Motor neuron (in vitro differentiated cells): ENCODE data around the gene TSR3. TPM values are rescaled to one million over a fixed set of nuclear protein-coding genes. Genes with fewer than 3 reads are reported as not detected.

Source experiments
- ATAC-seq, 8 experiments: fragments of 200-7000 bp; cut with Tn5 transposase; replicated peaks in 6 of 8; 2 replicates each; pipeline ENCODE4 v1.8.0; 2021; ENCODE audit warnings: mild to moderate bottlenecking in 8 of 8, moderate library complexity in 8 of 8
- H3K27ac ChIP-seq, 2 donors: fragments of 250-450 bp; sonication (Bioruptor Pico); 2 replicates each; pipeline ENCODE4 v1.9.0; 2021; ENCODE audit warnings: antibody characterized with exemption in 2 of 2, mild to moderate bottlenecking in 2 of 2, moderate library complexity in 1 of 2
- H3K4me1 ChIP-seq, 2 donors: fragments of 250-450 bp; sonication (Bioruptor Pico); replicated peaks in 1 of 2; 2 replicates each; pipeline ENCODE4 v1.6.1; 2021; ENCODE audit warnings: antibody characterized with exemption in 2 of 2, mild to moderate bottlenecking in 2 of 2, moderate library complexity in 1 of 2
- H3K4me3 ChIP-seq, 5 donors: fragments of 250-450 bp; sonication (Bioruptor Pico); 2 replicates each; pipeline ENCODE4 v1.9.0; 2021; ENCODE audit warnings: antibody characterized with exemption in 5 of 5, mild to moderate bottlenecking in 5 of 5, moderate library complexity in 4 of 5
- WGBS, 10 experiments: fragments of 450-650 bp; shearing (Covaris generic); methylation state at CpG; one replicate each; pipeline ENCODE4 v1.0.0; 2022; 5-methylcytosine and 5-hydroxymethylcytosine counted together
- in situ Hi-C, 9 experiments: fragments of 400-800 bp; cut with MboI; loops; one replicate each; pipeline ENCODE4 v1.15.0; 2021; ENCODE audit warnings: low sequenced_read_pairs in 9 of 9, low pct_unique_long_range_greater_than_20kb in 2 of 9; ENCODE audit not compliant: unreplicated experiment in 9 of 9
- total RNA-seq, 8 experiments: library from RNA; unstranded; fragments of 300-600 nt; gene quantifications; 2 replicates each; pipeline versions ENCODE4 v1.2.3 to v1.2.4, GENCODE V29; 2022

Gene TSR3
- total RNA-seq, 8 experiments from 2014 or later, result 26.5 to 63.6 (median 39.8) TPM

DNA sequence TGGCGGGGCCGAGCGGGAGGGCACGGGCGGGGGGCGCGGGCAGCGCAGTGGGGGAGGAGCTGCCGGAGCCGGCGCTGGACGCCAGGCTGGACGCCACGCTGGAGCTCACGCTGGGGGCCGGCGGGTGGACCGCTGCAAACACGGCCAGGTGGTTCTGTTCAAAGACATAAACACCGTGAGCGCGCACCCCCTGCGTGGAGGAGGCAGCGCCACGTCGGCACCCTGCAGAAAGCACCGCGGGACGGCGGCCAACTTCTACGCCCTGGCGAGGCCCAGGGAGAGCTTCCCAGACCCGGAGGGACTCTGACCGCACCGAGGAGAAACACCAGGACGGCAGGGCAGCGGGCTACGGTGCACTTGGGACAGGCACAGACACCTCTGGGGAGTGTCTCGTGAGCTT is 33.6 kb upstream of the TSR3 start:
- in situ Hi-C loops, result no loop called here
- no peak overlapping the region for H3K27ac ChIP-seq
- no peak overlapping the region for H3K4me3 ChIP-seq
- H3K4me1 ChIP-seq, result no peaks in the 10 kb centered on the region
- ATAC-seq, result no peak
- WGBS, 10 experiments, result 80 to 88% (median 80%) methylated on average over 1 to 24 of the region's 39 CpGs; no CpG with 5 or more reads in 7 of the 10 experiments

DNA sequence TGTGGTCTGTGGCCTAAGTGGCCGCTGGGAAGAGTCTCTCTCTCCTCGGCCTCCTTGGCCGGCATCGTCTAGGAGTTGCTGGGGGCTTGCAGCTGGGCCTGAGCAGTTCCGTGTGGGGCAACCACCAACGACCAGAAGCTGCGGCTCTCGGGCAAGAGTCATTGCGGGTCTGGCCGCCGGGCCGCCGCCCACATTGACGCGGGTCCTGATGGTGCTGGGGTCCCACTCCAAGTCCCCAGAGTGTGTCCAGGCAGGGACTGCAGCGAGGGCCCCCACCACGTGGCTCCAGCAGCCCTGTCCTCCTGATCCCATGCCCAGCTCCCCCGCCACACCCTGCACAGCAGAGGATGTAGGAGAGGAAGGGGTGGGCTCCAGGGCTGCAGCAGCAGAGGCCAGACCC is 31.9 kb upstream of the TSR3 start:
- WGBS, 10 experiments, result no CpG with 5 or more reads among the region's 18 CpGs
- Histone ChIP-seq H3K4me3 (no peak overlapping the region), H3K27ac (no peak overlapping the region), H3K4me1 (peaks cover 2 to 6% of the 10 kb centered on the region in 2 donors)
- ATAC-seq, result no peak
- in situ Hi-C loops, result no loop called here

DNA sequence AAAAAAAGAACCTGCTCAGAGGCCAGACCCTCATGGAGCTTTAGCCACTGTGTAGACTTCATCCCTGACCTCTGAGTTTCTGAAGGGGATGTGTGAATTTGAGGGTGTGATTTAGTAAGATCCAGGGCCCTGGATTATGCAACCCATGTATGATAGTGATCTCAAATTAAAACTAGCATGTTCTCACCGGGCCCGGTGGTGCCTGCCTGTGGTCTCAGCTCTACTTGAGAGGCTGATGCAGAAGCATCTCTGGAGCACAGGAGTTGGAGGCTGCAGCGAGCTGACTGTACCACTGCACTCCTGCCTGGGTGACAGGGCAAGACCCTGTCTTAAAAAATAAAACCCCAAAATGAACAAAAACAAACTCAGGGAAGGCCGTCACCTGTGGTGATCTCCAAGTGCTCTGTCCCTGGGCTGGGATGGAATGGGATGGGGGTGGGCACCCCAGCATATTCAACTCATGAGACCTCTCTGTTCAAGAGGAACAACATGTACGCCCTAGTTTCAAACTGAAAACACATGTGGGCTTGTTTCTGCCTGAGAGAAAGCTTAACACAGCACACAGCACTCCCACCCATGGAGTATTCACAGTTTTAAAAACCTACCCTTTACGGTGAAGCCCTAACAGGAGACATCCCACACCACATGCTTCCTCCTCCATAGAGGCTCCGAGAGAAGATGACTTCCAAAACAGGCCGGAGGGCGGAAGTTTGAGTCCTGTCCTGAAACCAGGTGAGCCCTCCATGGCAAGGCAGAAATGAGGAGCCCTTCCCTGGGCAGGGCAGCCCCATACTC is 30.1 kb upstream of the TSR3 start:
- no peak overlapping the region for H3K4me3 ChIP-seq
- H3K27ac ChIP-seq, result no peak overlapping the region
- peaks cover 9 to 11% of the 10 kb centered on the region in 2 donors for H3K4me1 ChIP-seq
- WGBS, 10 experiments, result 73 to 100% (median 89%) methylated on average over 1 to 5 of the region's 9 CpGs; no CpG with 5 or more reads in 2 of the 10 experiments
- in situ Hi-C loops, result no loop called here
- no peak for ATAC-seq

DNA sequence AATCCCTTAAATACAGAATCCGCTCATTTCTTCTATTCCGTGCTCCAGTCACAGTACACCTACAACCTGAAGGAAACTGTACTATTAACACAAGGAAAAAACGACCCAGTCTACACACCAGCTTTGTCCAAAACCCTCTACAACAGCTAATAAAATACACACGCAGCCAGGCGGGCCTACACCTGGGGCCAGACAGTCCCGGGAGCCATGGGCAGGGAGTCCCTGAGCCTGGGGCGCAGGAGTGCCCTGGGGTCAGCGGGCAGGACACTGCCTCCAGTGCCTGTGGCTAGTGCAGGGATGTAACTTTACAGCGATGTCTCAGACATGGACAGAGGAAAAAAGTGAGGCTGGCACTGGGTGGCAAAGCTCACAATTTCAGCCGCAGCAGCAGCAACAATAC is 28.5 kb upstream of the TSR3 start:
- peaks cover 9 to 11% of the 10 kb centered on the region in 2 donors for H3K4me1 ChIP-seq
- ATAC-seq, result no peak
- WGBS, 10 experiments, result 0 to 100% (median 69%) methylated on average over 1 to 5 of the region's 10 CpGs; no CpG with 5 or more reads in 5 of the 10 experiments
- H3K27ac ChIP-seq, result no peak overlapping the region
- in situ Hi-C loops, result no loop called here
- peak overlapping the region in 2 of 5 donors; percentile 37 to 40 for H3K4me3 ChIP-seq

DNA sequence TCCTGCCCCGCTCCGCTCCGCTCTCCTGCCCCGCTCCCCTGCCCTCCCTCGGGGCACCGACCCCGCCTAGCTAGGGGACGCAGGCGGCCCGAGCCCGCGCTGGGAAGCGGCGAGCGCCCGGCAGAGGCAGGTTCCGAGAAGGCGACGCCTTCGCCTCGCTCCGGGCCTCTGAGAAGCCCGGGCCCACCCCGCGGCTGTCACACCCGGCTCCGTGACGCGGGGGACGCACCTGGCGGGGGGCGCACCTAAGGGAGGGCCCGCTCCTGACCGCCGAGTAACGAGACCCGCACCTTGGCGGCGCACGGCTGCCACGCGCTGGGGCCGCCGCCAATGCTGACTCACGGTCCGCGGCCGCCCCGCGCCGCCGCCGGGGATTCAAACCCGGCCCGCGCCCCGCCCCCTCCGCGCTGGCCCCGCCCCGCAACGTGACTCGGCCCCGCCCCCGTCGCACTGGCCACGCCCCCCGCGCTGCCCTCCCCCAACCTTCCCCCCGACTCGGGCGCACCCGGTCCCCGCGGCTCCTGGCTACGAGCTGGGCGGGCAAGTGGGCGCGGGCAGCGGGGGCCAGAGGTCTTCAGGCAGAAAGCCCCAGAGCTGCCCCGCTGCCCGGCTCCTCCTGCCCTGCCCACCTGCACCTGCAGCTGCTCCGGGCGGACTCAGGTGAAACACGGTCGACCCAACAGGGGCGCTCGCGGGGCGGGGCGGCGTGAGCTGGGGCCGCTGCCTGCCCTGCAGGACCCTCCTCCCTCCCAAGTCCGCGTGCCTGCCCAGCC is 27.8 kb upstream of the TSR3 start:
- H3K27ac ChIP-seq, result no peak overlapping the region
- in situ Hi-C loops, result no loop called here
- H3K4me3 ChIP-seq, result peak overlapping the region; percentile 31 to 43 (median 39)
- peaks cover 9 to 11% of the 10 kb centered on the region in 2 donors for H3K4me1 ChIP-seq
- 3 to 11% methylated on average over 7 to 11 of the region's 95 CpGs; no CpG with 5 or more reads in 8 of the 10 experiments for WGBS, 10 experiments
- peak; percentile 64 to 87 (median 80) for ATAC-seq

DNA sequence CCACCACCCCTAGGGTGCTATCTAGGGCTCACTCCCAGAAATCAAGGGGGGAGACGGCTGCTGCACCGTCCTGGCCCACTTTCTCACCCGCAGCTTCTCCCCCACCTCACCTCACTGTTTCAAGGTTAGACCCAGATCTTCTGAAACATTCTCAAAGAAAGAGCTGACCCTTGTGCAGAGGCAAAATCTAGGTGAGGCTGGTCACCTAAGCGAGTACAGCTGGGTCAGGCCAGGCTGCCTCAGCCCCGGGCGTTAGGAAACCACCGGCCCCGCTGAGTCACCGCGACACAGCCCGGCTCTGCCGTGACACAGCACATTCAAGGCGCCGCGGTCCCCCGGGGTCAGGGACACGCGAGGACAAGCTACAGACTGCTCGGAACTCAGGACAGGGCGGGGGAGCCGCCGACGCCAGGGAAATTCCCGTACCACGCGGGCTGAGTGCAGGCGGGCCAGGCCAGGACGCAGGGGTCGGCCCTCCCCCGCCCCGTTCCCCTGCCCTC is 27.2 kb upstream of the TSR3 start:
- in situ Hi-C loops, result no loop called here
- ATAC-seq, result peak; percentile 65 to 84 (median 77)
- no peak overlapping the region for H3K27ac ChIP-seq
- H3K4me3 ChIP-seq, result peak overlapping the region; percentile 31 to 43 (median 39)
- 0 to 10% (median 6%) methylated on average over 1 to 6 of the region's 31 CpGs; no CpG with 5 or more reads in 7 of the 10 experiments for WGBS, 10 experiments
- peaks cover 9 to 11% of the 10 kb centered on the region in 2 donors for H3K4me1 ChIP-seq

DNA sequence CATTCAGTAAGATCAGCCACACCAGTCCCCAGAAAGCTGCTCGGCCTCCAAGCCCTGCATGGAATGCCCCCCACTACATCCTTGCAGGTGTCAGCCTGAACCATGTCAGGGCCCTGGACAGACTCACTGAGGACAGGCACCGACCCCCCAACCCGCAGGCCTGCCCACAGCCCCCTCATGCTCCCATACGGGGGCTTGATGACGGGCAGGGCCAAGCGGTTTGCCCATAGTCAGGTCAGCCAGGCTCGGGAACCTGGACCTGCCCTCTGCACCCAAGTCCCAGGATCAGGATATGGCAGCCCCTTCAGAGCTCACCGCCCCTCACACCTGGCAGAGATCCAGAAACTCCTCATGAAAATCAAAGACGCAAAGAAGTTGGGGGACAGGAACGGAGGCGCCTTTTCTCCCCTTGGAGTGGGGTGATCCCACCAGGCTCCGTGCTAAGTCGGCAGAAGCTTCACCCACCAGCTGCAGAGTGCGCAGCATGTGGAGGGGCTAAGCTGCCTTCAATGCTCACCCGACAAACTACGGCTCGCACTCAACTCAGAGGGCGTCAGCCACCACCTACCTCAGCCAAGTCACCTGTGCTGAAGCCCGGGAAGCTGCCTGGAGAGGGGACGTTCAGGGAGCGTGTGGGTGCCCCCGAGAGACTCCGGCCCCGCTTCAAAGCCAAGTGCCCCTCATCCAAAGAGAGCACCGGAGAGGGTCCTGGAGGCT is 26.6 kb upstream of the TSR3 start:
- Histone ChIP-seq H3K27ac (no peak overlapping the region), H3K4me3 (peak overlapping the region in 1 of 5 donors; percentile 37), H3K4me1 (peaks cover 9 to 11% of the 10 kb centered on the region in 2 donors)
- ATAC-seq, result no peak
- in situ Hi-C loops, result no loop called here
- WGBS, 10 experiments, result 20 to 100% (median 66%) methylated on average over 1 to 5 of the region's 25 CpGs; no CpG with 5 or more reads in 5 of the 10 experiments

DNA sequence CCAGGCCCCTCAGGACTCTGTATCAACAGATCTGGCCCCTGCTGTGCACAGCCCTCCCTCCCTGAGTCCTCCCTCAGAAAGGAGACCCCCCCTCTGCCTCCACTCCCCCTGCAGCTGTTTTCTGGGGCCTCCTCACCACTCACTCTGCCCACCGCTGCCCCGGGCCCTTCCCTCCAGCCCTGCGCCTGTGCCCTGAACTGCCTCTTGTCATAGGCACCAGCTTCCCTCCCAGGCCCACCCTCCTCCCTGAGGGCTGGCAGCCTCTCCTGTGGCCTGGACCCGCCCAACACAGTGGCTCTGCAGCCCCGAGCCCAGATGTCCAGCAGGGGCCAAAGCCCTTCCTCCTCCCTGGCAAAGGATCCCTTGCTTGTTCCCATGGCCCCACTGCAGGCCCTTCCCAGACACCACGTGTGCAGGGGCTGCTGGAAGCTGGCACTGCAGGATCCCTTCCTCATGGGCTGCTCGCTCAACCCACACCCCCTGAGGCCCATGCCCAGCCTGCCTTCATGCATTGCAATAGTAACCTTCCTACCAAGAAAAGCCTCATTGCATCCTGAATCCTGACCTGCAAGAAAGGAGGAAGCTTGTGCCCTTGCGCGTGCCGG is 25.8 kb upstream of the TSR3 start:
- no peak overlapping the region for H3K4me3 ChIP-seq
- H3K27ac ChIP-seq, result no peak overlapping the region
- in situ Hi-C loops, result no loop called here
- 60 to 100% methylated on average over 1 to 3 of the region's 10 CpGs; no CpG with 5 or more reads in 8 of the 10 experiments for WGBS, 10 experiments
- no peak for ATAC-seq
- peaks cover 9 to 11% of the 10 kb centered on the region in 2 donors for H3K4me1 ChIP-seq

DNA sequence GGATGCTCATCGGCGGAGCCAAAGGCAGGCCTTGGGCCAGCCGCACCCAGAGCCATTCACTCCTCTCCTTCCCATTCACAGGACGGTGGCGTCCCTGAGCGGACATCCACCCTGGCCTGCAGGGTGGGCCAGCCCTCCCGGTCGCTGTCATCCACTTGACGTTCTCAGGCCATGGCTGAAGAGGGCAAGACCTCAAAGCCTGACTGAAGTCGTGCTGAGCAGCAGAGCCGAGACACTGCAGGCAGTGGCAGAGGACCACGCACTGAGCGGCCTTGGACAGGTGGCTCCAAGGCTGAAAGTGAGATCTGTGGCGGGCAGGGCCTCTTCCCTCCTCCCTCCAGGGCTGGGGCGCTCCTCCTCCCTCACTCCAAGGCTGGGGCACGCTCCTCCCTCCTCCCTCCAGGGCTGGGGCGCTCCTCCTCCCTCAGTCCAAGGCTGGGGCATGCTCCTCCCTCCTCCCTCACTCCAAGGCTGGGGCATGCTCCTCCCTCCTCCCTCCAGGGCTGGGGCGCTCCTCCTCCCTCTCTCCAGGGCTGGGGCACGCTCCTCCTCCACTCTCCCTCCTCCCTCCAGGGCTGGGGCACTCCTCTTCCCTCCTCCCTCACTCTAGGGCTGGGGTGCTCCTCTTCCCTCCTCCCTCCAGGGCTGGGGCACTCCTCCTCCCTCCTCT is 24.2 kb upstream of the TSR3 start:
- H3K4me1 ChIP-seq, result peaks cover 9 to 11% of the 10 kb centered on the region in 2 donors
- no peak for ATAC-seq
- in situ Hi-C loops, result no loop called here
- H3K4me3 ChIP-seq, result no peak overlapping the region
- no peak overlapping the region for H3K27ac ChIP-seq
- 40 to 100% (median 90%) methylated on average over 1 to 2 of the region's 19 CpGs; no CpG with 5 or more reads in 6 of the 10 experiments for WGBS, 10 experiments

DNA sequence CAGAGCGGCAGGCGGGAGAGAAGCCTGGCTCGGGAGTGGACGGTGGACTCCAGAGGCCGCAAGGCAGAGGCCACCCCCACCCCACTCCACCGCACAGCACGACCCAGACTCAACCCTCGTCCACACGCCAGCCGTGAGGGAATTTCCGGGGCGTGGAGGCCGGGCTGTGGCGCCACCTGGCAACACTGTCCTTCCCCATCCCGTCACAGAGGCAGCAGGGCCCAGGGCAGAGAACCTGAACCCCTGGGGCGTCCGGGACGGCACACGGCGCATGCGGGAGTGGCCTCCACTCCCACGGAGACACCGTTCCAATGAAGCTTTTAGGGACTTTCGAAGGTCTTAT is 23.6 kb upstream of the TSR3 start:
- Histone ChIP-seq H3K27ac (no peak overlapping the region), H3K4me3 (no peak overlapping the region), H3K4me1 (peaks cover 9 to 11% of the 10 kb centered on the region in 2 donors)
- WGBS, 10 experiments, result 92 to 100% methylated on average over 1 to 7 of the region's 24 CpGs; no CpG with 5 or more reads in 8 of the 10 experiments
- no peak for ATAC-seq
- in situ Hi-C loops, result no loop called here

DNA sequence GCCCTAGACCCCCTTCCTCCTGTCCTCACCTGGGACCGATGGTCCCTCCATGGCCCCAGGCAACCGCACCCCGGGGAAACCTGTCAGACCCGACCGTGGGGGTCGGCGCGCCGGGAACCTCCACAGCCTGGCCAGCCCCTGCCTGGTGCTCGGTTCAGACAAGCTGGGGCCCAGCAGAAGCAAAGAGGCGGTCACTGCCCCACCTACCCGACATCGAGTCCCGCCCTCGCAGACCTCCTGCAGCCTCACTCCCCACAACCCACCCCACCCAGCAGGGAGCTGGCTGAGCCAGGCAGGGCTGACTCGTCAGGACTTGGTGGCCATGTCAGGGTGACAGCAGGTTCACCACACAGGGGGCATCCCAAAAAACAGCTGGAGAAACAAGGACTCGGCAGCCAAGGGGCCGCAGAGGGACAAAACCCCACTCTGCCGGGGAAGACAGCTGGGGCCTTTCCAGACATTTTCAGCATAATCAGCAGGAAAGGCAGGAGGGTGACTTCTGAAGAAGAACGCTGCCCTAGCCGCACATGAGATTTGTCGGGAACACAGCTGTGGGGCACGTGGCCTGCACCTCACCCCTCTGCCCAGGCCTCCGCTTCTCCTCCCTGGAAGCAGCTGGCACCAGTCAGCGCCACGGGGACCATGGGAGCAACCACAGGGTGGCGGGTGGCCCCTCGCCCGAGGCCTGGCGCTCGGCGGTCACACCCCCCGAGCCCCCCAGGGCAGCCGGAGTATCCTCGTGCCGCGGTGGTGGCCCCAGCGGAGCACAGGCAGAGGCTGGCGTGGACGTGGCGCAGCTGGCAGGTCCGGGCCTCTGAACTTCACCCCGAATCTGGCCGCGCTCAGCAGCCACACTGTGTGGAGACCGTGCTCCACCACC is 23.0 kb upstream of the TSR3 start:
- H3K4me3 ChIP-seq, result no peak overlapping the region
- H3K27ac ChIP-seq, result no peak overlapping the region
- in situ Hi-C loops, result no loop called here
- WGBS, 10 experiments, result 95% methylated on average over 9 of the region's 46 CpGs; no CpG with 5 or more reads in 9 of the 10 experiments
- H3K4me1 ChIP-seq, result peaks cover 9 to 11% of the 10 kb centered on the region in 2 donors
- ATAC-seq, result no peak
